ENCODE measurements around the gene MAP4. TPM values are rescaled to one million over a fixed set of nuclear protein-coding genes. Genes with fewer than 3 reads are reported as not detected.

MAP4 gene
- total and polyA plus RNA-seq, 2 donors (not counting 1 experiment from before 2014, with no cell fraction given): 152 to 243 TPM

DNA sequence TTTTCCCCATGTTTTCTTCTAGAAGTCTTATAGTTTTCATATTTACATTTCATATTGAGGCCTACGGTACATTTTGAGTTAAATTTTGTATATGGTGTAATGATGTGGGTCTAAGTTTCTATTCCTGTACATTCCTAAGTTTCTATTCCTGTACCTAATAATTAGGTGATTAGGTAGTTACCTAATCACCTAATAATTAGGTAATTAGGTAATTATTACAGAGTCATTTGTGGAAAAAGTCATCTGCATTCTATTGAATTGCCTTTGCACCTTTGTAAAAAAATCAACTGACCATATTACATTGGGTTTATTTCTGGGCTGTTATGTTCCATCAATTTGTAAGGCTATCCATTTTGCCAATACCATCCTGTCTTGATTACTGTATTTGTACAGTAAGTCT is 37.1 kb downstream of the MAP4 start:
- Histone ChIP-seq H4K20me1 (ENCODE audit: control insufficient read depth, extremely low read depth, insufficient read depth, low read length) (no peaks in the 10 kb centered on the region), H3K4me1 (ENCODE audit: control insufficient read depth, extremely low read depth, insufficient read depth, low read length) (no peaks in the 10 kb centered on the region), H3K9me3 (ENCODE audit: control insufficient read depth, insufficient read depth, low read depth, low read length) (no peaks in the 10 kb centered on the region), H3K79me2 (ENCODE audit: control insufficient read depth, insufficient read depth, low read length) (peaks cover 49% of the 10 kb centered on the region), H3K27ac (ENCODE audit: insufficient read depth, low read length) (no peak overlapping the region), H3K4me2 (ENCODE audit: extremely low read depth, insufficient read depth, low read length) (no peak overlapping the region), H3K4me3 (replicated peaks in 1 of 4; ENCODE audit: control extremely low read depth in 1 of 4, insufficient read depth in 1 of 4, low read depth in 3 of 4, low read length in 4 of 4) (no peak overlapping the region), H3K27me3 (ENCODE audit: control insufficient read depth, insufficient read depth, low read length) (no peaks in the 10 kb centered on the region), H2AFZ (ENCODE audit: low read length) (no peak overlapping the region), H3K36me3 (ENCODE audit: control insufficient read depth, insufficient read depth, low read length) (peaks cover 2% of the 10 kb centered on the region), H3K9ac (ENCODE audit: insufficient read depth, low read length) (no peak overlapping the region)
- DNase-seq (ENCODE audit: low read depth in 2 of 2): no peak
- TF ChIP-seq, protein P1, sequence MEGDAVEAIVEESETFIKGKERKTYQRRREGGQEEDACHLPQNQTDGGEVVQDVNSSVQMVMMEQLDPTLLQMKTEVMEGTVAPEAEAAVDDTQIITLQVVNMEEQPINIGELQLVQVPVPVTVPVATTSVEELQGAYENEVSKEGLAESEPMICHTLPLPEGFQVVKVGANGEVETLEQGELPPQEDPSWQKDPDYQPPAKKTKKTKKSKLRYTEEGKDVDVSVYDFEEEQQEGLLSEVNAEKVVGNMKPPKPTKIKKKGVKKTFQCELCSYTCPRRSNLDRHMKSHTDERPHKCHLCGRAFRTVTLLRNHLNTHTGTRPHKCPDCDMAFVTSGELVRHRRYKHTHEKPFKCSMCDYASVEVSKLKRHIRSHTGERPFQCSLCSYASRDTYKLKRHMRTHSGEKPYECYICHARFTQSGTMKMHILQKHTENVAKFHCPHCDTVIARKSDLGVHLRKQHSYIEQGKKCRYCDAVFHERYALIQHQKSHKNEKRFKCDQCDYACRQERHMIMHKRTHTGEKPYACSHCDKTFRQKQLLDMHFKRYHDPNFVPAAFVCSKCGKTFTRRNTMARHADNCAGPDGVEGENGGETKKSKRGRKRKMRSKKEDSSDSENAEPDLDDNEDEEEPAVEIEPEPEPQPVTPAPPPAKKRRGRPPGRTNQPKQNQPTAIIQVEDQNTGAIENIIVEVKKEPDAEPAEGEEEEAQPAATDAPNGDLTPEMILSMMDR (conservative IDR thresholded peaks at IDR 0.05 in 1 of 2, IDR thresholded peaks at IDR 0.05 in 1 of 2; ENCODE audit: low read depth in 1 of 2, low read length in 2 of 2): no peak
- no peak for TF ChIP-seq EZH2 (IDR thresholded peaks at IDR 0.05; ENCODE audit: low read length, missing control alignments)

DNA sequence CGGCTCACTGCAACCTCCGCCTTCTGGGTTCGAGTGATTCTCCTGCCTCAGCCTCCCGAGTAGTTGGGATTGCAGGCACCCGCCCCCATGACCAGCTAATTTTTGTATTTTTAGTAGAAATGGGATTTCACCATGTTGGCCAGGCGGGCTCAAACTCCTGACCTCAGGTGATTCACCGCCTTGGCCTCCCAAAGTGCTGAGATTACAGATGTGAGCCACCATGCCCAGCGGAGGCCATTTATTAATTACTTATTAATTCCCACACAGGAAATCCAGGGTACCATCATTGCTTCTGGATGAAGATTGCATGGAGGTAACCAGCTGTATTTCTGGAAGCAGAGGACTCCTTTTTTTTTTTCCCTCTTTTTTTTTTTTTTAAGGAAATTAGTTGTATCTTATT is 37.8 kb downstream of the MAP4 start:
- no peaks in the 10 kb centered on the region for H3K9me3 ChIP-seq (ENCODE audit: control insufficient read depth, insufficient read depth, low read depth, low read length)
- no peak overlapping the region for H3K9ac ChIP-seq (ENCODE audit: insufficient read depth, low read length)
- no peak for TF ChIP-seq EZH2 (IDR thresholded peaks at IDR 0.05; ENCODE audit: low read length, missing control alignments)
- TF ChIP-seq, protein P1 (conservative IDR thresholded peaks at IDR 0.05 in 1 of 2, IDR thresholded peaks at IDR 0.05 in 1 of 2; ENCODE audit: low read depth in 1 of 2, low read length in 2 of 2): no peak
- H3K4me1 ChIP-seq (ENCODE audit: control insufficient read depth, extremely low read depth, insufficient read depth, low read length): no peaks in the 10 kb centered on the region
- H4K20me1 ChIP-seq (ENCODE audit: control insufficient read depth, extremely low read depth, insufficient read depth, low read length): no peaks in the 10 kb centered on the region
- no peak overlapping the region for H3K27ac ChIP-seq (ENCODE audit: insufficient read depth, low read length)
- no peaks in the 10 kb centered on the region for H3K27me3 ChIP-seq (ENCODE audit: control insufficient read depth, insufficient read depth, low read length)
- no peak overlapping the region for H2AFZ ChIP-seq (ENCODE audit: low read length)
- peaks cover 2% of the 10 kb centered on the region for H3K36me3 ChIP-seq (ENCODE audit: control insufficient read depth, insufficient read depth, low read length)
- DNase-seq (ENCODE audit: low read depth in 2 of 2): no peak
- H3K4me2 ChIP-seq (ENCODE audit: extremely low read depth, insufficient read depth, low read length): no peak overlapping the region
- H3K4me3 ChIP-seq (replicated peaks in 1 of 4; ENCODE audit: control extremely low read depth in 1 of 4, insufficient read depth in 1 of 4, low read depth in 3 of 4, low read length in 4 of 4): no peak overlapping the region
- H3K79me2 ChIP-seq (ENCODE audit: control insufficient read depth, insufficient read depth, low read length): peaks cover 46% of the 10 kb centered on the region

DNA sequence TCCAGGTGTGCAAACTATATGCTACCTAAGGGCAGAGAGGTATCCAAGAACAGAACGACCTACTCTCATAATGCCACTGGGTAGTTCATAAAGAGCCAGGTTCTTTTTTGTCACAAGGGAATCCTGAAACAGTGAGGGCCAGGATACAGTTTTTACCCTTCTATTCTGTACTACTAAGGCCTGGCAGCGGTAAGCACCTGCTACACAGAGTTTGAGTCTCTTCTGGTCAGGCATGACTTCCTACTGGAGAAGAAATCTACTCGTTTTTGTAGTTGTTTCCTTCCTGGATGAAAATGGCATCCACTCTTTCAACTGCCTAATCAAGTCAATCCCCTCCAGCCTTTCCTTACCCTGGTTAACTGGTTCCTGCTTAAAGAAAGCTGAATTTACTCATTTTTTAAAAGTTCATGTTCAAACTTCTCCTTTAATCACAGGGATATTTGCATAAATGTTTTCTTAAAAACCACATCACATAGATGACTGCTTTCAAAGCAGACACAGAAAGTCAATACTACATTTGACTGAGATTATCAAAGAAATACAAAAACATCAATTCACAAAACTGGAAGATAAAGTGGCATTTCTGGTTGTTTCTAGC is 40.0 kb downstream of the MAP4 start:
- Histone ChIP-seq H3K9me3 (ENCODE audit: control insufficient read depth, insufficient read depth, low read depth, low read length) (no peaks in the 10 kb centered on the region), H3K36me3 (ENCODE audit: control insufficient read depth, insufficient read depth, low read length) (peaks cover 2% of the 10 kb centered on the region)

More for the DNA sequence above, 40.0 kb downstream of the MAP4 start:
- Histone ChIP-seq H3K27ac (ENCODE audit: insufficient read depth, low read length) (no peak overlapping the region), H3K79me2 (ENCODE audit: control insufficient read depth, insufficient read depth, low read length) (peaks cover 34% of the 10 kb centered on the region), H3K4me2 (ENCODE audit: extremely low read depth, insufficient read depth, low read length) (no peak overlapping the region), H2AFZ (ENCODE audit: low read length) (no peak overlapping the region), H3K9ac (ENCODE audit: insufficient read depth, low read length) (no peak overlapping the region), H3K27me3 (ENCODE audit: control insufficient read depth, insufficient read depth, low read length) (no peaks in the 10 kb centered on the region), H4K20me1 (ENCODE audit: control insufficient read depth, extremely low read depth, insufficient read depth, low read length) (no peaks in the 10 kb centered on the region), H3K4me3 (replicated peaks in 1 of 4; ENCODE audit: control extremely low read depth in 1 of 4, insufficient read depth in 1 of 4, low read depth in 3 of 4, low read length in 4 of 4) (no peak overlapping the region), H3K4me1 (ENCODE audit: control insufficient read depth, extremely low read depth, insufficient read depth, low read length) (no peaks in the 10 kb centered on the region)
- TF ChIP-seq, protein P1 (conservative IDR thresholded peaks at IDR 0.05 in 1 of 2, IDR thresholded peaks at IDR 0.05 in 1 of 2; ENCODE audit: low read depth in 1 of 2, low read length in 2 of 2): no peak
- TF ChIP-seq EZH2 (IDR thresholded peaks at IDR 0.05; ENCODE audit: low read length, missing control alignments): no peak
- DNase-seq (ENCODE audit: low read depth in 2 of 2): no peak

Data from fibroblast of lung (primary cell).